CD4-positive, alpha-beta memory T cell (primary cell): ENCODE data around the gene MTG1. TPM values are rescaled to one million over a fixed set of nuclear protein-coding genes. Genes with fewer than 3 reads are reported as not detected.
A peak's percentile ranks its signal among the peaks of the same experiment; 100 is the strongest.
"Not testable (repeated sequence)": the region's sequence is repeated elsewhere in the genome, so short reads cannot be mapped to it uniquely, and the experiment has no call there.

Experiments
- CTCF ChIA-PET: fragments of 350-600 bp; sonication (Branson Sonifier 250); formaldehyde crosslinking; loops from one replicate; lab custom pipeline; 2021; ENCODE audit warnings: inconsistent platforms; ENCODE audit not compliant: partially characterized antibody; lab: Charles Lee
- POLR2A ChIA-PET: fragments of 350-600 bp; sonication (Branson Sonifier 250); formaldehyde crosslinking; loops from one replicate; lab custom pipeline; 2021; ENCODE audit not compliant: partially characterized antibody; lab: Charles Lee
- DNase-seq, 5 donors: peaks; one replicate each; pipeline versions ENCODE4 v3.0.0 to v3.0.0-alpha.2; 2020 to 2022; ENCODE audit warnings: mixed read lengths in 1 of 5
- H3K27ac ChIP-seq: one replicate; pipeline ENCODE4 v1.7.0; 2013; ENCODE audit warnings: low read depth, low read length
- H3K27me3 ChIP-seq: 2 replicates; pipeline ENCODE4 v1.7.0; 2013; ENCODE audit warnings: mild to moderate bottlenecking, low read length, moderate library complexity; ENCODE audit not compliant: insufficient read depth
- H3K36me3 ChIP-seq: 2 replicates; pipeline ENCODE4 v1.7.0; 2013; ENCODE audit warnings: mild to moderate bottlenecking, low read length, moderate library complexity; ENCODE audit not compliant: insufficient read depth
- H3K4me1 ChIP-seq: 2 replicates; pipeline ENCODE4 v1.7.0; 2013; ENCODE audit warnings: mild to moderate bottlenecking, low read length, moderate library complexity; ENCODE audit not compliant: insufficient read depth
- H3K4me3 ChIP-seq, 2 donors: one replicate each; pipeline ENCODE4 v1.7.0; 2013; ENCODE audit warnings: low read length in 2 of 2, mild to moderate bottlenecking in 1 of 2
- H3K9me3 ChIP-seq, 2 donors: one replicate each; pipeline ENCODE4 v1.7.0; 2013; ENCODE audit warnings: low read length in 2 of 2, control low read depth in 1 of 2; ENCODE audit not compliant: control insufficient read depth in 1 of 2
- H3K27ac Mint-ChIP-seq, 7 donors: one replicate each; pipeline ENCODE4 v1.8.0; 2020 to 2021; ENCODE audit warnings: mixed read lengths in 7 of 7, mild to moderate bottlenecking in 6 of 7, inconsistent platforms in 3 of 7, moderate library complexity in 3 of 7
- H3K27me3 Mint-ChIP-seq, 2 donors: one replicate each; pipeline ENCODE4 v1.8.0; 2020 to 2021; ENCODE audit warnings: mixed read lengths in 2 of 2
- H3K36me3 Mint-ChIP-seq, 2 donors: one replicate each; pipeline ENCODE4 v1.8.0; 2020 to 2021; ENCODE audit warnings: mixed read lengths in 2 of 2, inconsistent platforms in 1 of 2, mild to moderate bottlenecking in 1 of 2
- H3K4me1 Mint-ChIP-seq, 4 donors: one replicate each; pipeline ENCODE4 v1.8.0; 2020 to 2021; ENCODE audit warnings: mixed read lengths in 4 of 4, mild to moderate bottlenecking in 1 of 4
- H3K4me3 Mint-ChIP-seq, 8 donors: one replicate each; pipeline ENCODE4 v1.8.0; 2020 to 2021; ENCODE audit warnings: mixed read lengths in 8 of 8, mild to moderate bottlenecking in 7 of 8, moderate library complexity in 6 of 8, inconsistent platforms in 3 of 8
- H3K9me3 Mint-ChIP-seq, 8 donors: one replicate each; pipeline ENCODE4 v1.8.0; 2020 to 2021; ENCODE audit warnings: mixed read lengths in 8 of 8, mild to moderate bottlenecking in 5 of 8, inconsistent platforms in 3 of 8, moderate library complexity in 1 of 8
- intact Hi-C: fragments of 100-400 bp; cut with micrococcal nuclease; formaldehyde crosslinking; loops from one replicate; pipeline ENCODE4 v1.15.1; 2023
- polyA plus RNA-seq, 2 donors: library from polyadenylated mRNA; unstranded; fragments of 300-500 nt; fragmentation: Illumina TruSeq; gene quantifications; one replicate each; pipeline ENCODE4 v1.2.3, GENCODE V29; 2021
- total RNA-seq, 2 experiments: library from RNA; stranded (reverse); gene quantifications; one replicate each; pipeline ENCODE4 v1.2.3, GENCODE V29; 2021

MTG1 gene
- total and polyA plus RNA-seq, 4 experiments from 2014 or later: 32.6 to 65.4 (median 50.9) TPM

GRCh38 chr10:133365461-133366129 lies 28.4 kb upstream of the MTG1 start:
- Histone ChIP-seq H3K36me3 (peaks cover 13% of the 10 kb centered on the region), H3K27me3 (no peaks in the 10 kb centered on the region), H3K4me1 (no peaks in the 10 kb centered on the region), H3K9me3 (no peaks in the 10 kb centered on the region), H3K4me3 (no peak overlapping the region), H3K27ac (no peak overlapping the region)
- Mint-ChIP-seq H3K9me3 (no peaks in the 10 kb centered on the region), H3K4me1 (peaks cover 0 to 10% (median 2%) of the 10 kb centered on the region in 4 donors), H3K36me3 (peaks cover 23 to 44% of the 10 kb centered on the region in 2 donors), H3K27ac (no peak overlapping the region), H3K4me3 (no peak overlapping the region), H3K27me3 (no peaks in the 10 kb centered on the region)
- no peak for DNase-seq
- intact Hi-C loops: no loop called here
- POLR2A ChIA-PET: interaction anchor here (1.0 kb wide), 1 partner anchor 11 kb away, joined by 4 read pairs; no protein-coding TSS in a partner anchor
- CTCF ChIA-PET: no interaction called here

GRCh38 chr10:133366130-133366478 lies 27.9 kb upstream of the MTG1 start:
- peaks cover 15% of the 10 kb centered on the region for H3K36me3 ChIP-seq

GRCh38 chr10:133366751-133367150 lies 27.2 kb upstream of the MTG1 start:
- CTCF ChIA-PET: no interaction called here
- intact Hi-C loops: no loop called here
- H3K4me3 Mint-ChIP-seq: no peak overlapping the region
- no peaks in the 10 kb centered on the region for H3K9me3 ChIP-seq
- peaks cover 15% of the 10 kb centered on the region for H3K36me3 ChIP-seq
- H3K4me1 Mint-ChIP-seq: peaks cover 0 to 13% (median 2%) of the 10 kb centered on the region in 4 donors
- H3K9me3 Mint-ChIP-seq: no peaks in the 10 kb centered on the region
- DNase-seq: no peak
- H3K27ac ChIP-seq: no peak overlapping the region
- peaks cover 23 to 42% of the 10 kb centered on the region in 2 donors for H3K36me3 Mint-ChIP-seq
- H3K27ac Mint-ChIP-seq: no peak overlapping the region
- no peaks in the 10 kb centered on the region for H3K4me1 ChIP-seq
- H3K27me3 ChIP-seq: no peaks in the 10 kb centered on the region
- H3K4me3 ChIP-seq: no peak overlapping the region
- no peaks in the 10 kb centered on the region for H3K27me3 Mint-ChIP-seq
- POLR2A ChIA-PET: interaction anchor here (1.0 kb wide), 1 partner anchor 10 kb away, joined by 4 read pairs; no protein-coding TSS in a partner anchor

More at GRCh38 chr10:133366130-133366478, 27.9 kb upstream of the MTG1 start:
- H3K4me1 ChIP-seq: no peaks in the 10 kb centered on the region
- intact Hi-C loops: no loop called here
- Mint-ChIP-seq H3K9me3 (no peaks in the 10 kb centered on the region), H3K4me3 (no peak overlapping the region), H3K4me1 (peaks cover 0 to 10% (median 2%) of the 10 kb centered on the region in 4 donors), H3K27me3 (no peaks in the 10 kb centered on the region), H3K36me3 (peaks cover 23 to 44% of the 10 kb centered on the region in 2 donors), H3K27ac (peak overlapping the region in 1 of 7 donors; percentile 23)
- DNase-seq: no peak
- H3K9me3 ChIP-seq: no peaks in the 10 kb centered on the region
- ChIA-PET POLR2A (interaction anchor here (1.0 kb wide), 1 partner anchor 11 kb away, joined by 4 read pairs; no protein-coding TSS in a partner anchor), CTCF (no interaction called here)
- H3K27me3 ChIP-seq: no peaks in the 10 kb centered on the region
- no peak overlapping the region for H3K27ac ChIP-seq
- no peak overlapping the region for H3K4me3 ChIP-seq

GRCh38 chr10:133367461-133367860 lies 26.5 kb upstream of the MTG1 start:
- H3K4me3 ChIP-seq, POLR2A ChIA-PET, H3K4me3 Mint-ChIP-seq, H3K27ac Mint-ChIP-seq, H3K9me3 ChIP-seq, H3K4me1 ChIP-seq, H3K27ac ChIP-seq, CTCF ChIA-PET, intact Hi-C loops, H3K27me3 ChIP-seq, H3K9me3 Mint-ChIP-seq, H3K27me3 Mint-ChIP-seq, DNase-seq: not testable (repeated sequence)
- H3K36me3 Mint-ChIP-seq: peaks cover 23 to 37% of the 10 kb centered on the region in 2 donors
- peaks cover 0 to 12% (median 3%) of the 10 kb centered on the region in 4 donors for H3K4me1 Mint-ChIP-seq
- H3K36me3 ChIP-seq: peaks cover 15% of the 10 kb centered on the region

- CTCF ChIA-PET: interaction anchor here (1.0 kb wide), 1 partner anchor 38 kb away, joined by 3 read pairs; no protein-coding TSS in a partner anchor
- no peaks in the 10 kb centered on the region for H3K27me3 ChIP-seq
- H3K27ac Mint-ChIP-seq: peak overlapping the region in 1 of 7 donors; percentile 77
- H3K9me3 ChIP-seq: no peaks in the 10 kb centered on the region
- intact Hi-C loops: no loop called here
- H3K36me3 Mint-ChIP-seq: peaks cover 23 to 37% of the 10 kb centered on the region in 2 donors
- peaks cover 15% of the 10 kb centered on the region for H3K36me3 ChIP-seq
- H3K27ac ChIP-seq: no peak overlapping the region
- peaks cover 6% of the 10 kb centered on the region for H3K4me1 ChIP-seq
- POLR2A ChIA-PET: interaction anchor here (1.0 kb wide), 1 partner anchor 33 kb away, joined by 7 read pairs; the partner anchor contains the start of gene CALY
- H3K4me3 ChIP-seq: no peak overlapping the region
- no peaks in the 10 kb centered on the region for H3K27me3 Mint-ChIP-seq
- H3K4me3 Mint-ChIP-seq: no peak overlapping the region
- H3K9me3 Mint-ChIP-seq: no peaks in the 10 kb centered on the region
- no peak for DNase-seq
- H3K4me1 Mint-ChIP-seq: peaks cover 0 to 12% (median 3%) of the 10 kb centered on the region in 4 donors
Observed at GRCh38 chr10:133368153-133368552, 25.8 kb upstream of the MTG1 start.

- Histone ChIP-seq H3K27me3 (no peaks in the 10 kb centered on the region), H3K27ac (no peak overlapping the region), H3K4me3 (no peak overlapping the region), H3K36me3 (peaks cover 15% of the 10 kb centered on the region), H3K9me3 (no peaks in the 10 kb centered on the region), H3K4me1 (peaks cover 11% of the 10 kb centered on the region)
- Mint-ChIP-seq H3K27ac (no peak overlapping the region), H3K9me3 (no peaks in the 10 kb centered on the region), H3K27me3 (no peaks in the 10 kb centered on the region), H3K4me1 (peaks cover 2 to 17% (median 7%) of the 10 kb centered on the region in 4 donors), H3K36me3 (peaks cover 17 to 31% of the 10 kb centered on the region in 2 donors), H3K4me3 (peak overlapping the region in 4 of 8 donors; percentile 9 to 62 (median 48))
- DNase-seq: no peak
- CTCF ChIA-PET: interaction anchor here (1.2 kb wide), 1 partner anchor 41 kb away, joined by 3 read pairs; no protein-coding TSS in a partner anchor
- POLR2A ChIA-PET: interaction anchor here (0.7 to 1.0 kb wide), 2 partner anchors 18 to 19 kb away, joined by 3 read pairs; no protein-coding TSS in a partner anchor
- intact Hi-C loops: no loop called here
Observed at GRCh38 chr10:133370030-133370786, 23.7 kb upstream of the MTG1 start.

- Mint-ChIP-seq H3K4me3 (peak overlapping the region in 7 of 8 donors; percentile 61 to 81 (median 77)), H3K4me1 (peaks cover 2 to 24% (median 14%) of the 10 kb centered on the region in 4 donors), H3K36me3 (peaks cover 17 to 26% of the 10 kb centered on the region in 2 donors), H3K9me3 (no peaks in the 10 kb centered on the region), H3K27me3 (no peaks in the 10 kb centered on the region), H3K27ac (no peak overlapping the region)
- peaks cover 15% of the 10 kb centered on the region for H3K36me3 ChIP-seq
- no peaks in the 10 kb centered on the region for H3K9me3 ChIP-seq
- no peak overlapping the region for H3K27ac ChIP-seq
- ChIA-PET CTCF (interaction anchor here (0.7 to 1.7 kb wide), 2 partner anchors 43 to 128 kb away, joined by 3 to 6 read pairs; no protein-coding TSS in a partner anchor), POLR2A (interaction anchor here (1.2 to 1.4 kb wide), 4 partner anchors 11 to 114 kb away, joined by 3 to 18 read pairs (median 6); no protein-coding TSS in a partner anchor)
- no peak overlapping the region for H3K4me3 ChIP-seq
- DNase-seq: no peak
- no peaks in the 10 kb centered on the region for H3K27me3 ChIP-seq
- intact Hi-C loops: loop anchor here (2.0 kb wide), 1 partner anchor 16 kb away; no protein-coding TSS in a partner anchor
- peaks cover 11% of the 10 kb centered on the region for H3K4me1 ChIP-seq
Observed at GRCh38 chr10:133372507-133372906, 21.4 kb upstream of the MTG1 start.
